ENCODE measurements around the gene BRD4.

GRCh38 chr19:15198951-15199660 is 133.2 kb downstream of the BRD4 start:
- TF ChIP-seq, protein P1, sequence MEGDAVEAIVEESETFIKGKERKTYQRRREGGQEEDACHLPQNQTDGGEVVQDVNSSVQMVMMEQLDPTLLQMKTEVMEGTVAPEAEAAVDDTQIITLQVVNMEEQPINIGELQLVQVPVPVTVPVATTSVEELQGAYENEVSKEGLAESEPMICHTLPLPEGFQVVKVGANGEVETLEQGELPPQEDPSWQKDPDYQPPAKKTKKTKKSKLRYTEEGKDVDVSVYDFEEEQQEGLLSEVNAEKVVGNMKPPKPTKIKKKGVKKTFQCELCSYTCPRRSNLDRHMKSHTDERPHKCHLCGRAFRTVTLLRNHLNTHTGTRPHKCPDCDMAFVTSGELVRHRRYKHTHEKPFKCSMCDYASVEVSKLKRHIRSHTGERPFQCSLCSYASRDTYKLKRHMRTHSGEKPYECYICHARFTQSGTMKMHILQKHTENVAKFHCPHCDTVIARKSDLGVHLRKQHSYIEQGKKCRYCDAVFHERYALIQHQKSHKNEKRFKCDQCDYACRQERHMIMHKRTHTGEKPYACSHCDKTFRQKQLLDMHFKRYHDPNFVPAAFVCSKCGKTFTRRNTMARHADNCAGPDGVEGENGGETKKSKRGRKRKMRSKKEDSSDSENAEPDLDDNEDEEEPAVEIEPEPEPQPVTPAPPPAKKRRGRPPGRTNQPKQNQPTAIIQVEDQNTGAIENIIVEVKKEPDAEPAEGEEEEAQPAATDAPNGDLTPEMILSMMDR (conservative IDR thresholded peaks at IDR 0.05; ENCODE audit: low read length), result no peak
- no peak for TF ChIP-seq EZH2phosphoT487 (IDR thresholded peaks at IDR 0.05; ENCODE audit: borderline replicate concordance, low read depth, low read length)

Data from OCI-LY7 (cell line).